K562 (cell line): ENCODE results near the gene MFSD11. TPM values are rescaled to one million over a fixed set of nuclear protein-coding genes. Genes with fewer than 3 reads are reported as not detected.

Experiments
- ATF3 ChIP-seq, 2 experiments: fragments of 450-650 bp in 1 of 2; sonication (generic) in 1 of 2; formaldehyde crosslinking in 1 of 2; IDR thresholded peaks in 1 of 2; conservative IDR thresholded peaks in 1 of 2; 2 replicates each; pipeline versions ENCODE4 v1.6.1 to v1.8.1; 2016 to 2023; ENCODE audit warnings: mild to moderate bottlenecking in 2 of 2, moderate library complexity in 2 of 2, inconsistent platforms in 1 of 2, missing genetic modification reagents in 1 of 2
- CCAR2 ChIP-seq: fragments of 200-400 bp; formaldehyde crosslinking; IDR thresholded peaks from 2 replicates; pipeline ENCODE4 v1.6.1; 2017; ENCODE audit warnings: mild to moderate bottlenecking, low read depth, low read length
- CXXC5 ChIP-seq: fragments of 250-450 bp; sonication (Bioruptor Pico); IDR thresholded peaks from 2 replicates; pipeline ENCODE4 v1.8.0; 2022; ENCODE audit warnings: inconsistent platforms, mild to moderate bottlenecking, moderate library complexity
- DACH1 ChIP-seq: fragments of 450-650 bp; IDR thresholded peaks from 2 replicates; pipeline ENCODE4 v1.6.1; 2018; ENCODE audit not compliant: partially characterized antibody
- EP400 ChIP-seq: fragments of 450-650 bp; IDR thresholded peaks from 2 replicates; pipeline ENCODE4 v1.6.1; 2017; ENCODE audit warnings: antibody characterized with exemption, mild to moderate bottlenecking, moderate library complexity
- KDM4B ChIP-seq, 2 experiments: fragments of 450-650 bp in 1 of 2; sonication (generic) in 1 of 2; IDR thresholded peaks; 2 replicates each; pipeline ENCODE4 v1.6.1; 2016 to 2017; ENCODE audit warnings: borderline replicate concordance in 2 of 2, antibody characterized with exemption in 1 of 2, low read depth in 1 of 2, mild to moderate bottlenecking in 1 of 2
- MAX ChIP-seq: sonication (generic); formaldehyde crosslinking; IDR thresholded peaks from 2 replicates; pipeline ENCODE4 v1.9.0; 2022; ENCODE audit warnings: mild to moderate bottlenecking, missing genetic modification reagents
- MEF2D ChIP-seq: conservative IDR thresholded peaks from 2 replicates; pipeline ENCODE4 v1.6.1; 2016; ENCODE audit warnings: low read depth, missing genetic modification characterization, missing compliant biosample characterization
- PHB2 ChIP-seq: fragments of 450-650 bp; IDR thresholded peaks from 2 replicates; pipeline ENCODE4 v1.6.1; 2017; ENCODE audit warnings: low read depth
- PHF21A ChIP-seq: fragments of 450-650 bp; IDR thresholded peaks from 2 replicates; pipeline ENCODE4 v1.6.1; 2017; ENCODE audit warnings: low read depth, borderline replicate concordance
- PRDM10 ChIP-seq: fragments of 450-650 bp; IDR thresholded peaks from 2 replicates; pipeline ENCODE4 v1.6.1; 2018; ENCODE audit not compliant: partially characterized antibody
- ZBTB5 ChIP-seq: fragments of 450-650 bp; IDR thresholded peaks from 2 replicates; pipeline ENCODE4 v1.6.1; 2017; ENCODE audit warnings: antibody characterized with exemption
- ZEB2 ChIP-seq: fragments of 450-650 bp; IDR thresholded peaks from 2 replicates; pipeline ENCODE4 v1.6.1; 2016
- ZNF785 ChIP-seq: fragments of 250-450 bp; sonication (Bioruptor Pico); IDR thresholded peaks from 2 replicates; pipeline ENCODE4 v1.4.0; 2020; ENCODE audit warnings: mild to moderate bottlenecking
- polyA plus RNA-seq, 8 experiments: library from polyadenylated mRNA; depleted of rRNA in 4 of 8; stranded (reverse) in 5 of 8; unstranded in 3 of 8; fragments of >200 nt; fragmentation: Nextera tagmentation in 2 of 8; fragmentation: Illumina TruSeq in 1 of 8; extraction: Ambion mirVana in 2 of 8; extraction: Trizol in 1 of 8; gene quantifications; 2 replicates each; pipeline versions ENCODE4 v1.2.1 to v1.2.3, GENCODE V29; 2011 to 2014; ENCODE audit warnings: inconsistent platforms in 1 of 8, missing spikeins in 1 of 8
- total RNA-seq, 7 experiments: library from RNA; depleted of rRNA in 6 of 7; stranded (reverse); fragments of >200 nt in 6 of 7; fragmentation: Illumina TruSeq in 2 of 7; extraction: Trizol in 2 of 7; gene quantifications; 2 replicates each; pipeline versions ENCODE4 v1.2.1 to v1.2.3, GENCODE V29; 2011 to 2021; ENCODE audit warnings: low replicate concordance in 1 of 7
- TF ChIP-seq, protein P1 (sequence below): fragments of 450-650 bp; formaldehyde crosslinking; IDR thresholded peaks from 2 replicates; pipeline ENCODE4 v1.4.0; 2020; ENCODE audit warnings: mild to moderate bottlenecking
- TF ChIP-seq, protein P2 (sequence below): fragments of 250-450 bp; sonication (Bioruptor Pico); IDR thresholded peaks from 2 replicates; pipeline ENCODE4 v1.9.0; 2021; ENCODE audit warnings: mild to moderate bottlenecking, inconsistent platforms

Gene MFSD11
- total and polyA plus RNA-seq, 9 of the 15 experiments (the other 6 are each of a cell fraction or from before 2014, with no cell fraction given), result 14.4 to 24.5 (median 19.9) TPM

- peak; percentile 10 for TF ChIP-seq PRDM10
- TF ChIP-seq CCAR2, result no peak
- TF ChIP-seq EP400, result peak; percentile 77
- no peak for TF ChIP-seq DACH1
- no peak for TF ChIP-seq PHB2
- TF ChIP-seq, protein P1, sequence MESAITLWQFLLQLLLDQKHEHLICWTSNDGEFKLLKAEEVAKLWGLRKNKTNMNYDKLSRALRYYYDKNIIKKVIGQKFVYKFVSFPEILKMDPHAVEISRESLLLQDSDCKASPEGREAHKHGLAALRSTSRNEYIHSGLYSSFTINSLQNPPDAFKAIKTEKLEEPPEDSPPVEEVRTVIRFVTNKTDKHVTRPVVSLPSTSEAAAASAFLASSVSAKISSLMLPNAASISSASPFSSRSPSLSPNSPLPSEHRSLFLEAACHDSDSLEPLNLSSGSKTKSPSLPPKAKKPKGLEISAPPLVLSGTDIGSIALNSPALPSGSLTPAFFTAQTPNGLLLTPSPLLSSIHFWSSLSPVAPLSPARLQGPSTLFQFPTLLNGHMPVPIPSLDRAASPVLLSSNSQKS (CRISPR knock-in tag), result no peak
- TF ChIP-seq ZBTB5, result no peak
- TF ChIP-seq MEF2D, result peak; percentile 50; the same call in 1 of the 2 replicates
- no peak for TF ChIP-seq ZNF785
- peak; percentile 83; the same call in 1 of the 2 replicates for TF ChIP-seq PHF21A
- TF ChIP-seq, protein P2, sequence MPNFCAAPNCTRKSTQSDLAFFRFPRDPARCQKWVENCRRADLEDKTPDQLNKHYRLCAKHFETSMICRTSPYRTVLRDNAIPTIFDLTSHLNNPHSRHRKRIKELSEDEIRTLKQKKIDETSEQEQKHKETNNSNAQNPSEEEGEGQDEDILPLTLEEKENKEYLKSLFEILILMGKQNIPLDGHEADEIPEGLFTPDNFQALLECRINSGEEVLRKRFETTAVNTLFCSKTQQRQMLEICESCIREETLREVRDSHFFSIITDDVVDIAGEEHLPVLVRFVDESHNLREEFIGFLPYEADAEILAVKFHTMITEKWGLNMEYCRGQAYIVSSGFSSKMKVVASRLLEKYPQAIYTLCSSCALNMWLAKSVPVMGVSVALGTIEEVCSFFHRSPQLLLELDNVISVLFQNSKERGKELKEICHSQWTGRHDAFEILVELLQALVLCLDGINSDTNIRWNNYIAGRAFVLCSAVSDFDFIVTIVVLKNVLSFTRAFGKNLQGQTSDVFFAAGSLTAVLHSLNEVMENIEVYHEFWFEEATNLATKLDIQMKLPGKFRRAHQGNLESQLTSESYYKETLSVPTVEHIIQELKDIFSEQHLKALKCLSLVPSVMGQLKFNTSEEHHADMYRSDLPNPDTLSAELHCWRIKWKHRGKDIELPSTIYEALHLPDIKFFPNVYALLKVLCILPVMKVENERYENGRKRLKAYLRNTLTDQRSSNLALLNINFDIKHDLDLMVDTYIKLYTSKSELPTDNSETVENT (CRISPR knock-in tag), result no peak
- TF ChIP-seq CXXC5 (CRISPR knock-in tag), result peak; percentile 56; the same call in 1 of the 2 replicates
- peak; percentile 62 for TF ChIP-seq ATF3 (IDR thresholded peaks at IDR 0.05)
- TF ChIP-seq ATF3 (CRISPR knock-in tag; conservative IDR thresholded peaks at IDR 0.05), result no peak
- TF ChIP-seq ZEB2, result peak; percentile 77; the same call in 1 of the 2 replicates
- peak; percentile 46 for TF ChIP-seq MAX (CRISPR knock-in tag)
- no peak for TF ChIP-seq KDM4B (IDR thresholded peaks at IDR 0.05; ENCODE audit: borderline replicate concordance in 2 of 2, low read depth in 1 of 2)
Measured at GRCh38 chr17:76697702-76698465, 40.0 kb upstream of the MFSD11 start (continued).
